ENCODE data around the gene CCDC40.

GRCh38 chr17:80145076-80146075 lies 108.9 kb downstream of the CCDC40 start:
- TF ChIP-seq CTCF (IDR thresholded peaks at IDR 0.05) (no peak), EZH2phosphoT487 (IDR thresholded peaks at IDR 0.05) (no peak)
